HepG2 (cell line): ENCODE measurements around the gene PPP6R2. TPM values are rescaled to one million over a fixed set of nuclear protein-coding genes. Genes with fewer than 3 reads are reported as not detected.

Experiments
- ATAC-seq: fragments of 200-7000 bp; cut with Tn5 transposase; 3 replicates; pipeline ENCODE4 v1.9.1; 2020; ENCODE audit warnings: mild to moderate bottlenecking, moderate library complexity
- BruUV-seq: library from RNA; stranded (reverse); fragments of 400-500 nt; replicated peaks from 2 replicates; lab custom pipeline; 2021; lab: Mats Ljungman, UMichigan
- CTCF ChIA-PET: fragments of 300-600 bp; formaldehyde crosslinking; extraction: SDS; loops from one replicate; lab custom pipeline; 2021; ENCODE audit warnings: low total read pairs, inconsistent platforms, low intra/inter-chr PET ratio; lab: Yijun Ruan, JAX
- POLR2A ChIA-PET: fragments of 350-600 bp; sonication (Branson Sonifier 250); formaldehyde crosslinking; loops from one replicate; lab custom pipeline; 2020; ENCODE audit warnings: antibody characterized with exemption, inconsistent platforms; lab: Yijun Ruan, JAX
- DNase-seq: peaks from one replicate; pipeline ENCODE4 v3.0.0-alpha.2; 2015; ENCODE audit warnings: low spot score
- FAIRE-seq: peaks from 3 replicates; lab custom pipeline; 2011; peaks lifted over from hg19 to GRCh38; lab: Jason Lieb, UNC
- H2AFZ ChIP-seq: one replicate; pipeline ENCODE4 v1.6.1; 2011; ENCODE audit warnings: low read length, inconsistent platforms
- H3K27ac ChIP-seq: fragments of 300-600 bp; 3 replicates; pipeline ENCODE4 v1.8.0; 2011; ENCODE audit warnings: mixed run types, mild to moderate bottlenecking, mixed read lengths, low read length, inconsistent platforms; ENCODE audit not compliant: insufficient read depth; ENCODE audit errors: extremely low read length
- H3K27me3 ChIP-seq, 2 experiments: fragments of 200-600 bp in 1 of 2; 2 replicates in 1 of 2; 3 replicates in 1 of 2; pipeline versions ENCODE4 v1.6.0 to v1.8.0; 2011; ENCODE audit warnings: low read length in 2 of 2, mild to moderate bottlenecking in 2 of 2, moderate library complexity in 2 of 2, inconsistent platforms in 1 of 2; ENCODE audit not compliant: insufficient read depth in 2 of 2, control insufficient read depth in 1 of 2
- H3K36me3 ChIP-seq, 2 experiments: fragments of 200-600 bp in 1 of 2; replicated peaks in 1 of 2; 2 replicates in 1 of 2; 3 replicates in 1 of 2; pipeline versions ENCODE4 v1.5.1 to v1.8.0; 2011; ENCODE audit warnings: low read length in 2 of 2, inconsistent platforms in 1 of 2; ENCODE audit not compliant: insufficient read depth in 2 of 2, control insufficient read depth in 1 of 2
- H3K4me1 ChIP-seq: 2 replicates; pipeline ENCODE4 v1.5.1; 2012; ENCODE audit warnings: low read length, inconsistent platforms; ENCODE audit not compliant: insufficient read depth
- H3K4me2 ChIP-seq: 2 replicates; pipeline ENCODE4 v1.6.0; 2011; ENCODE audit warnings: low read depth, low read length, inconsistent platforms
- H3K4me3 ChIP-seq, 3 experiments: fragments of 200-600 bp in 1 of 3; sonication (generic), shearing (Covaris generic) in 1 of 3; replicated peaks in 1 of 3; 2 replicates each; pipeline ENCODE4 v1.5.1; 2011 to 2016; ENCODE audit warnings: low read length in 3 of 3, inconsistent platforms in 2 of 3, low read depth in 2 of 3, mild to moderate bottlenecking in 2 of 3, control low read depth in 1 of 3, mixed read lengths in 1 of 3; ENCODE audit not compliant: insufficient read depth in 1 of 3
- H3K79me2 ChIP-seq: one replicate; pipeline ENCODE4 v1.6.1; 2011; ENCODE audit warnings: low read length, inconsistent platforms; ENCODE audit not compliant: insufficient read depth
- H3K9ac ChIP-seq: 2 replicates; pipeline ENCODE4 v1.6.0; 2011; ENCODE audit warnings: mild to moderate bottlenecking, low read depth, low read length, inconsistent platforms; ENCODE audit not compliant: insufficient read depth
- H3K9me3 ChIP-seq: 2 replicates; pipeline ENCODE4 v1.5.1; 2012; ENCODE audit warnings: mild to moderate bottlenecking, low read length
- H4K20me1 ChIP-seq: 2 replicates; pipeline ENCODE4 v1.6.0; 2011; ENCODE audit warnings: inconsistent platforms, mild to moderate bottlenecking, low read length, moderate library complexity; ENCODE audit not compliant: insufficient read depth
- AGO2 ChIP-seq: fragments of 200-400 bp; formaldehyde crosslinking; optimal IDR thresholded peaks from 2 replicates; pipeline ENCODE3; 2017; ENCODE audit warnings: mild to moderate bottlenecking, low read depth, low read length, moderate library complexity
- DNMT1 ChIP-seq: sonication (generic); formaldehyde crosslinking; IDR thresholded peaks from 2 replicates; pipeline ENCODE4 v1.5.1; 2020; ENCODE audit warnings: mild to moderate bottlenecking, missing genetic modification reagents
- EEA1 ChIP-seq: sonication (generic); formaldehyde crosslinking; IDR thresholded peaks from 2 replicates; pipeline ENCODE4 v1.5.1; 2020; ENCODE audit warnings: mild to moderate bottlenecking, missing genetic modification reagents, borderline replicate concordance
- HNRNPL ChIP-seq: fragments of 200-400 bp; formaldehyde crosslinking; IDR thresholded peaks from 2 replicates; pipeline ENCODE4 v1.6.1; 2017; ENCODE audit warnings: mild to moderate bottlenecking, low read depth, low read length
- PTBP1 ChIP-seq: fragments of 200-400 bp; formaldehyde crosslinking; IDR thresholded peaks from 2 replicates; pipeline ENCODE4 v1.6.1; 2018; ENCODE audit warnings: low read length, low read depth; ENCODE audit not compliant: poor library complexity, severe bottlenecking
- RBFOX2 ChIP-seq: fragments of 200-400 bp; formaldehyde crosslinking; IDR thresholded peaks from 2 replicates; pipeline ENCODE4 v1.6.1; 2017; ENCODE audit warnings: low read depth, mild to moderate bottlenecking, low read length
- ZFX ChIP-seq: sonication (generic); formaldehyde crosslinking; IDR thresholded peaks from 2 replicates; pipeline ENCODE4 v1.4.0; 2020; ENCODE audit warnings: mild to moderate bottlenecking, low read depth, missing genetic modification reagents, moderate library complexity
- ZNF570 ChIP-seq: sonication (generic); formaldehyde crosslinking; IDR thresholded peaks from 2 replicates; pipeline ENCODE4 v1.4.0; 2020; ENCODE audit warnings: mild to moderate bottlenecking, missing genetic modification reagents, borderline replicate concordance
- ZNF672 ChIP-seq: sonication (generic); formaldehyde crosslinking; IDR thresholded peaks from 2 replicates; pipeline ENCODE4 v1.8.1; 2022; ENCODE audit warnings: missing genetic modification reagents
- WGBS: methylation state at CpG from one replicate; pipeline ENCODE4 v1.1.6; 2017; ENCODE audit warnings: low lambda C conversion rate; 5-methylcytosine and 5-hydroxymethylcytosine counted together
- in situ Hi-C: cut with HindIII; loops from 2 replicates; pipeline ENCODE4 v1.10.0; 2017; ENCODE audit warnings: low pct_unique_long_range_greater_than_20kb; ENCODE audit not compliant: extremely low pct_ligation_motif_present
- intact Hi-C: fragments of 100-400 bp; cut with micrococcal nuclease; formaldehyde crosslinking; loops from one replicate; pipeline ENCODE4 v1.10.0; 2022; ENCODE audit not compliant: unreplicated experiment
- polyA plus RNA-seq, 8 experiments: library from polyadenylated mRNA; depleted of rRNA in 3 of 8; stranded (reverse) in 7 of 8; unstranded in 1 of 8; fragments of >200 nt; fragmentation: Illumina TruSeq in 4 of 8; extraction: Trizol in 4 of 8; gene quantifications; 2 replicates each; pipeline versions ENCODE4 v1.2.1 to v1.2.3, GENCODE V29; 2011 to 2016; ENCODE audit warnings: low read depth in 4 of 8, missing spikeins in 1 of 8, mixed read lengths in 1 of 8; ENCODE audit not compliant: insufficient read depth in 1 of 8
- total RNA-seq, 5 experiments: library from RNA; depleted of rRNA; stranded (reverse); fragments of >200 nt; fragmentation: Illumina TruSeq; extraction: Trizol; gene quantifications; 2 replicates each; pipeline ENCODE4 v1.2.3, GENCODE V29; 2016; ENCODE audit warnings: low read depth in 1 of 5
- TF ChIP-seq, protein P1 (sequence below): sonication (generic); formaldehyde crosslinking; IDR thresholded peaks from 2 replicates; pipeline ENCODE4 v1.5.1; 2020; ENCODE audit warnings: mild to moderate bottlenecking, missing genetic modification reagents, moderate library complexity

Gene PPP6R2
- total and polyA plus RNA-seq, 2 of the 13 experiments (the other 11 are each of a cell fraction or from before 2014, with no cell fraction given), result 55.0 to 102 TPM

DNA sequence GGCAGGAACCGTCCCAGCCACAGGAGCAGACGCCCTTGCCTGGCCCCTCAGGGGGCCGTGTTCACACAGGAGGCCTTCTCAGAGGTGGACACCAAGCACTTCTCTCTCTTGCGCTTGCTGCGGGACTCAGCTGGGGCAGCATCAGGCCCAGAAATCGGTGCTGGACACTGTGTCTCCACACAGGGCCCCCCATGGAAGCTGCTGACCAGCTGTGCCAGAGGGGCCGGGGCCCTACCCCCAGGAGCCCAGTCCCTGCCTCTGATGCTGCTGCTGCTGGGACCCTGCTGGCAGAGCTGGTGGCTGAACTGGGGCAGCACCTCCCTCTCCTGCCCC lies 39.6 kb upstream of the PPP6R2 start:
- no peak for DNase-seq
- no peak for FAIRE-seq
- ATAC-seq, result no peak
- Histone ChIP-seq H3K79me2 (peaks cover 66% of the 10 kb centered on the region), H3K4me1 (peaks cover 68% of the 10 kb centered on the region), H3K9ac (peak overlapping the region; percentile 33; the same call in 1 of the 2 replicates), H3K27me3 (no peaks in the 10 kb centered on the region), H3K9me3 (no peaks in the 10 kb centered on the region), H3K4me2 (peak overlapping the region; percentile 53), H2AFZ (no peak overlapping the region), H4K20me1 (peaks cover 4% of the 10 kb centered on the region; the same call in 1 of the 2 replicates), H3K27ac (peak overlapping the region; percentile 33), H3K36me3 (peaks cover 0 to 2% of the 10 kb centered on the region in 2 experiments; a peak in 1 of 5 replicates), H3K4me3 (peak overlapping the region in 1 of 3 experiments; percentile 37; a peak in 1 of 6 replicates)
- intact Hi-C loops (no loop called here), in situ Hi-C loops (no loop called here)
- no TSS peak for BruUV-seq
- ChIA-PET CTCF (no interaction called here), POLR2A (interaction anchor here (1.4 to 6.7 kb wide), 2 partner anchors 10 to 52 kb away, joined by 3 to 126 read pairs; partner anchors contain the start of gene HDAC10)
- TF ChIP-seq RBFOX2 (peak; percentile 28; the same call in 1 of the 2 replicates), AGO2 (peak; percentile 48), EEA1 (no peak)
- 87% methylated on average over 3 of the region's 7 CpGs for WGBS

GRCh38 chr22:50303848-50304527 lies 39.1 kb upstream of the PPP6R2 start:
- Histone ChIP-seq H3K9ac (peak overlapping the region; percentile 33; the same call in 1 of the 2 replicates), H3K79me2 (peaks cover 62% of the 10 kb centered on the region), H4K20me1 (peaks cover 4% of the 10 kb centered on the region; the same call in 1 of the 2 replicates), H3K4me3 (peak overlapping the region in 1 of 3 experiments; percentile 37; a peak in 1 of 6 replicates), H3K4me2 (peak overlapping the region; percentile 53), H2AFZ (no peak overlapping the region), H3K9me3 (no peaks in the 10 kb centered on the region), H3K36me3 (peaks cover 0 to 2% of the 10 kb centered on the region in 2 experiments; a peak in 1 of 5 replicates), H3K27me3 (no peaks in the 10 kb centered on the region), H3K27ac (peak overlapping the region; percentile 33), H3K4me1 (peaks cover 68% of the 10 kb centered on the region)
- no TSS peak for BruUV-seq
- peak; percentile 15 for ATAC-seq
- peak; percentile 23 for DNase-seq
- ChIA-PET CTCF (no interaction called here), POLR2A (interaction anchor here (0.8 to 6.7 kb wide), 7 partner anchors 11 to 53 kb away, joined by 3 to 126 read pairs (median 4); partner anchors contain the start of genes HDAC10 and MAPK12)
- 88% methylated on average over 2 of the region's 11 CpGs for WGBS
- intact Hi-C loops, result no loop called here
- in situ Hi-C loops, result no loop called here
- FAIRE-seq, result no peak
- TF ChIP-seq ZNF570 (CRISPR knock-in tag) (no peak), AGO2 (peak; percentile 47), ZFX (CRISPR knock-in tag) (0 out of 2 replicates have a peak, but pooled peaks have one; percentile 10), DNMT1 (CRISPR knock-in tag) (no peak), PTBP1 (no peak), ZNF672 (no peak), HNRNPL (0 out of 2 replicates have a peak, but pooled peaks have one; percentile 42), RBFOX2 (peak; percentile 29; the same call in 1 of the 2 replicates)
- TF ChIP-seq, protein P1, sequence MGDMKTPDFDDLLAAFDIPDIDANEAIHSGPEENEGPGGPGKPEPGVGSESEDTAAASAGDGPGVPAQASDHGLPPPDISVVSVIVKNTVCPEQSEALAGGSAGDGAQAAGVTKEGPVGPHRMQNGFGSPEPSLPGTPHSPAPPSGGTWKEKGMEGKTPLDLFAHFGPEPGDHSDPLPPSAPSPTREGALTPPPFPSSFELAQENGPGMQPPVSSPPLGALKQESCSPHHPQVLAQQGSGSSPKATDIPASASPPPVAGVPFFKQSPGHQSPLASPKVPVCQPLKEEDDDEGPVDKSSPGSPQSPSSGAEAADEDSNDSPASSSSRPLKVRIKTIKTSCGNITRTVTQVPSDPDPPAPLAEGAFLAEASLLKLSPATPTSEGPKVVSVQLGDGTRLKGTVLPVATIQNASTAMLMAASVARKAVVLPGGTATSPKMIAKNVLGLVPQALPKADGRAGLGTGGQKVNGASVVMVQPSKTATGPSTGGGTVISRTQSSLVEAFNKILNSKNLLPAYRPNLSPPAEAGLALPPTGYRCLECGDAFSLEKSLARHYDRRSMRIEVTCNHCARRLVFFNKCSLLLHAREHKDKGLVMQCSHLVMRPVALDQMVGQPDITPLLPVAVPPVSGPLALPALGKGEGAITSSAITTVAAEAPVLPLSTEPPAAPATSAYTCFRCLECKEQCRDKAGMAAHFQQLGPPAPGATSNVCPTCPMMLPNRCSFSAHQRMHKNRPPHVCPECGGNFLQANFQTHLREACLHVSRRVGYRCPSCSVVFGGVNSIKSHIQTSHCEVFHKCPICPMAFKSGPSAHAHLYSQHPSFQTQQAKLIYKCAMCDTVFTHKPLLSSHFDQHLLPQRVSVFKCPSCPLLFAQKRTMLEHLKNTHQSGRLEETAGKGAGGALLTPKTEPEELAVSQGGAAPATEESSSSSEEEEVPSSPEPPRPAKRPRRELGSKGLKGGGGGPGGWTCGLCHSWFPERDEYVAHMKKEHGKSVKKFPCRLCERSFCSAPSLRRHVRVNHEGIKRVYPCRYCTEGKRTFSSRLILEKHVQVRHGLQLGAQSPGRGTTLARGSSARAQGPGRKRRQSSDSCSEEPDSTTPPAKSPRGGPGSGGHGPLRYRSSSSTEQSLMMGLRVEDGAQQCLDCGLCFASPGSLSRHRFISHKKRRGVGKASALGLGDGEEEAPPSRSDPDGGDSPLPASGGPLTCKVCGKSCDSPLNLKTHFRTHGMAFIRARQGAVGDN (CRISPR knock-in tag), result 0 out of 2 replicates have a peak, but pooled peaks have one; percentile 28
